ENCODE results near the gene GPR78.

GPR78 gene

DNA sequence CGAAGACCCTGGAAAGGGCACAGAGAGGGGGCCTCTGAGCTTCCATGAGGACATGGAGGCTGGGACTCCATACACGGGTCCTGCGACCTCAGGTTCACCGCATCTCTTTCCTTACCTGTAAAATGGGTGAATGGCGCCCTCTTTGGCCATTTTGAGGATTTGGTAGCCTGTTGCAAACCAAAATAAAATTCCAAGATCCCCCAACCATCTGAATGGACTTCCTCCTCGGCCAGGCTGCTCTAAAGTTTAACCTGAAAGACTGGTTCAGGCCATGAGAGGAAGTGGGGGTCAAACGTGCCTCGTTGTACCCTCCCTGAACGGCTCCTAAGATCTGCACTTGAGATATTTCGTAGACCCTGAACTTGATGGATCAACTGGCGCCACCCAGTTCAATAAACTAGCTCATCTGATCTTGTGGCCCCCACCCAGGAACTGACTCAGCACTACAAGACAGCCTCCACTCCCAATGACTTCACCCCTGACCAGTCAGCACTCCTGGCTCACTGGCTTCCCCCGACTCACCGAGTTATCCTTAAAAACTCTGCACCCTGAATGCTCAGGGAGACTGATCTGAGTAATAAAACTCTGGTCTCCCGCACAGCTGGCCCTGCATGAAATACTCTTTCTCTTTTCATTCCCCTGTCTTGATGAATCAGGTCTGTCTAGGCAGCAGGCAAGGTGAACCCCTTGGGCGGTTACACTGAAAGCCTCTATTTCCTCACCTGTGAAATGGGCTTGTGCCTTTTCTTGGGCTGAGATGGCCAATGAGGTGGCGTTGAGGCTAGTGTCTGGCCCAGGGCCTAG lies 32.9 kb upstream of the GPR78 start:
- no peak for DNase-seq

DNA sequence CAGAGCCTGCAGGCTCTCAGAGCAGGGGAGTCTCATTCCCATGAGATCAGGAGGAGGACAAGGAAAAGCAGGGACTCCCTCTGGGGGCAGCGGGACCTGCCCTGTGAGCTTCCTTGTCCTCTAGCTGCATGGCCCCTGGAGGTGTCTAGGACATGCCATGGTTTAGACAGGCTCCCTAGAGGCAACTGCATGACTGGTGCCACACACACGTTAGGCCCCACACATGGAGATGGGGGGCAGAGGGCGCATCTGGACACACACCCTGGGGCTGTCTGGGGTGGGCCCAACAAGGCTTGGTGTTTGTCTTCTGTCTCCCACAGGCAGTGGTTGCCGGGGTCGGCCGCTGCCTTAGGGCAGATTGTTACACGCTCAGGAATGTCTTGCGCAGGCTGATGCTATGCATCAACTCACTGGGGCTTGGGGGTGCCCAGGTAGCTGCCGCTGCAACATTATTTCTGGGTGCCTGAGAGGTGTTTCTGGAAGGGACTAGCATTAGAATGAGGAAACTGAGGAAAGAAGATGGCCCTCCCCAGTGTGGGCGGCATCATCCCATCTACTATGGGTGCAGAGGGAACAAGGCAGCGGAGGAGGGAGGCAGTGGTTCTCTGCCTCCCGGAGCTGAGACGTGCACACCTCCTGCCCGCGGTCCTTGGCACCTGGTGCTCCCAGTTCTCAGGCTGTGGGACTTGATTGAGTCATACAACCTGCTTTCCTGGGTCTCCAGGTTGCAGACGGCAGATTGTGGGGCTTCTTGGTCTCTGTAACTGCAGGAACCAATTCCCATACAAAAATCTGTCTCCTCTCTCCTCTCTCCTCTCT lies 32.1 kb upstream of the GPR78 start:
- no peak for DNase-seq

DNA sequence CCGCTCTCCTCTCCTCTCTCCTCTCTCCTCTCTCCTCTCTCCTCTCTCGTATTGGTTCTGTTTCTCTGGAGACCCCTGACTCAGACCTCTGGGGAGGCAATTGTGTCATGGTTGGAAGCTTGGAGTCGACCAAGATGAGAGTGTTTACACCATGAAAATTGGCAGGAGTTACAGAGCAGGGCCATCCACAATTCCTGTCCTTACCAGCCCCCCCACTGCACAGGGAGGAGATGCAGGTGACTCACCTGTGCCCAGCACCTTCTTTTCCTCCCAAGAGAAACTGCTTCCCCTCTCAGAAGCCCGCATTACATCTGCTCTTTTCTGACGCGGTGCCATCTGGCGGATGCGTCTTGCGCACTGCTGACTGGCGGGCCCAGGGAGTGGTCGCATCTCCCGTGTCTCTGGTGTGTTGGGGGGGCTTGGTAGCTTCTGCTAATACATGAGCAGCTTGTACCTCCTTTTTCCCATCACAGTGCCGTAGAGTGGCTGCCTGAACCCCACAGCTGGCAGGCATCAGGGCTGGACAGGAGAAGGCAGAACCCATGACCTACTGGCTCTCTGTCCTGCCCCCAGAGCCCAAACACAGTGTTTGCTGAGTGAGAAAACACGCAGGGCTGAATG lies 31.4 kb upstream of the GPR78 start:
- no peak for DNase-seq

DNA sequence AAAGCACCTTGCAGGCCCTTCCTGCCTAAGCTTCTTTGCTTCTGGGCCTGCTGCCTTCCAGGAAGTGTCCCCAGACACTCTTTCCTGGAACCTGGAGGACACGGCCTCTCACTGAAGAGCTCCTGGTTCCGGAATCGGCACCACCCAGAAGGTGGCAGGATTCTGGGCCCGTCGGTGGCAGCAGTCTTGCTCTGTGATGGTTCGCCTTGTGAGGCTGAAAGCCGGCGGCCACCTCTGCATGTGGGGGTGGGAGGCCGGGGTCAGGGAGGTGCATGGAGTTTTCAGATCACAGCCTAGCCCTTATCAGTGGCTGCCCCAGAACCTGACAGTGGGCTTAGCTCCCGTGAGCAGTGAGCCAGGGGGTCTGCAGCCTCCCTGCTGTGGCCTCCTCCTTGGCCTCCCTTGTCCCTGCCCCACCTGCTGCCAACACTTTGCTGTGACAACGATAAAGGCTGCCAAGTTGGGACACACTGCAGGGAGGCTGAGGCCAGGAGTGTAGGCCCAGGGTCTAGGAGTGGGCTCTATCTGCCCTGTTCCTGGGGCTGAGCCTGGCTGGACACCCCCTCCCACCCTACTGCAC lies 30.8 kb upstream of the GPR78 start:
- no peak for DNase-seq

DNA sequence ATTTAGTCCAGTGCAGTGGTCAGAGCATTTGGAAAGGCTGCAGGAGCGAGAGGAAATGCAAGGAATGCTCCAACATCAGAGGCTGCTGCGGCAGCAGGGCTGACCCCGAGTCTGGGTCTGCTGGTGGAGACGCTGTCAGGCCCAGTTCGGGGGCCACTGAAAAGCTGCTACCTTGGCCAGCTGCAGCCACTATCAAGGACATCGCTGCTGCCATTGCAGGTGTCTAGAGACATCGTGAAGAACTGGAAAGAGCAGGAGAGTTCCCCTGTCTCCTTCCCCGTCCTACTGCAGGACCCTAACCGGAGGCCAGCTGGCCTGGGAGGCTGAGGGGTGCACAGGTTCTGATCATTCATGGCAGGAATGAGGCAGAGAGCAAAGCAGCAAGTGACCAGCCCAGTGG lies 29.5 kb upstream of the GPR78 start:
- DNase-seq: no peak

DNA sequence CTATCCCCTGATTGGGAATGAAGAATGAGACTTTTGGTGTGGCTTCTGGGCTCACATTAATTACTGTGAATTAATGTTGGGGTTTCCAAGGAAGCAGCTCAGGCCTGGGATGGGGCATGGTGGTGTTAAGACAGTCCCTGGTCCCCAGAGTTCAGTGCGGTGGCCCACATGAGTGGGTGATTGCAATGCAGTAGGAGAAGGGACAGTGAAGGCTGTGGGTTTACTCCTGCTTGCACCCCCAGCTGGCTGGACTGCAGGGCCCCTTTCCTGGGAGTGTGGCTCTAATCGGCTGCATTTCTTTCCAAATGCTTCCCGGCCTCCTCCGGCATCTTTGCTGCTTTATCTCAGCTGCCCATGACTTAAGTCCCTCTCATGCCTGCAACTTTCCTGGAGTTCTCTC lies 28.2 kb upstream of the GPR78 start:
- no peak for DNase-seq

DNA sequence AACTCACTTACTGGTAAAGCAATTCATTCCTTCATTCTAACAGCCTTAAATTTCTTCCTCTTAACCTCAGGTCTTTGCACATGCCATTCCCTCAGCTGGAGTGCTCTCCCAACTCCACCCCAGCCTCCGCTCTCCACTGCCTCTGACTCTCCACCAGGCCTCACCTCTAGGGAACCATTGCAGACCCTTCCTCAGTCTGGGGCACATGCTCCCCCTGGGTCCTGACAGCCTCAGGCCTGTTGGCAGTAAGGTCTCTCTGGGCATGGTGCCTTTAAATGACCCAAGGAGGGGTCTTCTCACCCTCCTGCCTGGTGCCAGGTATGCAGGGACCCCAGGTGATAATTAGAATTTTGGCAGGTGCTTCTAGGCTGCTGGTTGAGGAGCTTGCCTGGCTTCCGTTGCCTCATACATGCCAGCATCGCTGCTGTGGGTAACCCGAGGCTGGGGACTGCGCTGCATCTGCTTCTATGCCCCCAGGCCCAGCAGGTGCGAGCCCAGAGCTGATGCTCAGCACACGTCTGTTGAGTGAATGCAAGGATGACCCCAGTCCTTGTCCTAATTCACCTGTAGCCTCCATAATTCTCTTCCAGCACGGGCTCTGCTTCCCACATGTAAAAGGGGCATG lies 27.5 kb upstream of the GPR78 start:
- DNase-seq: no peak

DNA sequence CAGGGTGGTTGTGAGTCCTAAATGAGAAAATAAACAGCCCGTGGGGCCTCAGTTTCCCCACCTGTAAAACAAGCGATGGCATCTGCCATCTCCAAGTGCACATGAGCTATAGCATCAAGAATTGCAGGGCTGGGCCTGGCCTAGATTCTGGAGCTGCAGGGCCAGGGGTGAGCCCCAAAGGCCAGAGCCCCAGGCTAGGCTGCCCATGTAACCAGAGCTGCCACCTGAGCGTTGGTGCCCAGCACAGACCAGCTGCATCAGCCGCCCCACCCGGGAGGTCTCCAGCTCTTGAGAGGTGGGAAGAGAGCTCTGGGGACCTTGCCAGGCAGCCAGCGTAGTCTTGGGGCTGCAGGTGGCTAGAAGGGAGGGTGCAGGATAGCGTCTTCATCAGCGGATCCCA lies 27.0 kb upstream of the GPR78 start:
- DNase-seq: no peak

DNA sequence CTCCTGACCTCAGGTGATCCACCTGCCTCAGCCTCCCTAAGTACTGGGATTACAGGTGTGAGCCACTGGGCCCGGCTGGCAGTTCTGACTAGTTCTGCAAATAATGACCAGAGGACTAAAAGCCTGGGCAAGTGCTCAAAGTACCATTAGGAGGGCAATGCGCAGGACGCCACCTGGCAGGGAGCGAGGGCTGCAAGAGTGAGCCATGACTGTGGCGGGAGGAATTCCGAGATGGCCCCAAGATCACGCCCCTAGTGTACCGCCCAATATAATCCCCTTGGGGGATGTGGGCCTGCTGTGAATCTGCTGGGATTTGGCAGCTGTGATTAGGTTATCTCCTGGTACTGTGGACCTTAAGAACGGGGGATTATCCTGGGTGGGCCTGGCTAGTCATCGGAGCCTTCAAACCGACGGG lies 26.2 kb upstream of the GPR78 start:
- DNase-seq: no peak

DNA sequence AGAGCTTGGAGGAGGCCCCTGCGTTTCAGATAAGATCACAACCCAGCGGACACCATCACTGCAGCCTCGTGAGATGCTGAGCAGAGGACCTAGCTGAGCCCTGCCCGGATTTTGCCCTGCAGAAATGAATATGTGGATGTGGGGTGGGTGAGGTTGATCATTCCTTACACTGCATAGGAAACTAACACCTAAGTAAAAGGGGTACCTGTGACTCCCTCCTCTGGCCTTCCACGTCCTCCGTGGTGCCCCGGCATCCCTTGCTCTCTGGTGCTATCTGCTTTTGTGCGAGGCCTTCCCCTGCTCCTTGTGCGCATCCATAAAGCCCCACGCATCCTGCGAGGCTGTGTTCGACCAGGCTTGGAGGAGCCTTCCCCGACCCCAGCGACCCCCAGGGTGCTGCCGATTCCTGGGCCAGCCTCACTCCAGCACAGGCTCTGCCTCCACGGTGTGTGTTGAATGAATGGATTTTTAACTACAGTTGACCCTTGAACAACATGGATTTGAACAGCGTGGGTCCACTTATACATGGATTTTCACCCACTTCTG lies 25.6 kb upstream of the GPR78 start:
- DNase-seq: no peak

DNA sequence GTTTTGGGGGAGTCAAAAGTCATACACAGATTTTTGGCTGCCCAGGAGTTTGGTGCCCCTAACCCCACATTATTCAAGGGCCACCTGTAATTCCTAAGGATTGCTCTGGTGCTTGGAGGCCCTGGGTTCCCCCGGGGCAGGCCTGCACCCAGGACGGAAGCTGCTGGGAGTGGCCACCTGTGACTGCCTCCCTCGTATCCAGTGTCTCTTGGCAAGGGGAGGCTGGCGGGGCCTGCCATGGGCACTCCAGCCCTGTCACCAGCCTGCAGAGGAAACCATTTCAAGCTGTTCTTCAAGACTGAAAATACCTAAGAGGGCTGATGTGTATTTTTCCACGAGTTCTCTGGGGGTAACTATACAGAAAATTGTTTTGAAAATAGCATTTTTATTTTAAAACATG lies 24.5 kb upstream of the GPR78 start:
- no peak for DNase-seq

DNA sequence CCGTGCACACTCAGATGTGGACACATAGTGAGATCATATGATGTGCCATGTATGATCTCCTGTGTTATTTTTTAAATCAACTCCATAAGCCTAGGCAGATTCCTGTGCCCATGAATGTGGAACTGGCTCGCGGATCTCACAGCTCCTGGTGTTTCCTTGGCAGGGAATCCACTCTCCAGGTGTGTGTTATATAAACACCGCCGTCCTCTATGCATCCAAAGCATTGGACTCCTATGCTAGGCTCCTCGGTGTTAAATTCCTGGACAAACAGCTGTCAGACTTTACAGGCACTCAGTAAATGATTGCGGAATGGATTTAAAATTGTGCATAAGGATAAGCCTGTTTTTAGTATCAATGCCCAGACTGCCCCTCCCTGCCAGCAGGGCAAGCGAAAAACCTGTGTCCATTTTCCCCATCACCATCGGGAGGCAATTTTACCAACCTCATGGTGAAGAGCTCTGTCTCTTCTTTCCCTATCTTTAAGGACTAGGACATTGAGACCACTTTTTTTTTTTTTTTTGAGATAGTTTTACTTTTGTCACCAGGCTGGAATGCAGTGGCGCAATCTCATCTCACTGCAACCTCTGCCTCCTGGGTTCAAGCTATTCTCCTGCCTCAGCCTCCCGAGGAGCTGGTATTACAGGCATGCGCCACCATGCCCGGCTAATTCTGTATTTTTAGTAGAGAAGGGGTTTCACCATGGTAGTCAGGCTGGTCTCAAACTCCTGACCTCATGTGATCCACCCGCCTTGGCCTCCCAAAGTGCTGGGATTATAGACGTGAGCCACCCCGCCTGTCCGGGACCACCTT lies 23.6 kb upstream of the GPR78 start:
- DNase-seq: no peak

DNA sequence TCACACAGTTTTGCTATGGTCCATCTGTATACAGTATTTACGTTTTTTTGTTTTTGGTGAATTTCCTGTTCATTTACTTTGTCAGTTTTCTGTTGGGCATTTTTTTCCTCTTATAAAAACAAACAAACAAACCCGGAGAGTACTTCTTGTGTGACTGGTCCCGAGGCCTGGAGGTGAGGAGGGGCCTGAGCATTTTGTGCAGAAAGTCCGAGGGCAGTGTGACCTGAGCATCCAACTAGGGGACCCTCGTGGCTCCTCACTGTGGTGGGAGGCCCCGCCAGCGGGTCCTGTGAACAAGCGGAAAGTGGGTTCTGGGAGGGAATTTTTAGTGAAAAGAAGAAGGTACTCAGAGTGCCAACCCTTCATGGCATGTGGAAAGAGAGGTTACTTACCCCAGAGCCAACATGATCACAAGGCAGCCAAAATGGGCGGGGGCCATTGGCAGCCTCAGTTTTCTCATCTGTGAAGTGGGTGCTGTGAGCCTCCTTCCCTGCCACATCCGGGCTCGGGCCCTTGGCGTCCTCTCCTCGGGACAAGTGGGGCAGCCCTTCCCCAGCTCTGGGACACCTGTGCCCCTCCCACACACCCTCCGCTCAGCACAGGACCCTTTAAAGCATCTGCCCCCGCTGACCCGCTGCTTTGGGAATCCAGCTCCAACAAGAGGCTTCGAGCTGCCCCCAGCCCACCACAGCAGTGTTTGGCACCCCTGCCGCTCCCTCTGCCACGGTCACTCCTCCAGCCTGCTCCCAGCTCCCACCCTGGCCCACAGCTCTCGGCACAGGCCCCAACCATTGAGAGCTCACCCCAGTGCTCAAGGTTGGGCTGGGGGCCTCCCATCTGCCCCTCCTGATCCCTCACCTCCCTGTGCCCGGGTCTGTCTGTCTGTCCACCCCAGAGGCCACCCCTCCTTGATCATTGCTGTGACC lies 22.8 kb upstream of the GPR78 start:
- no peak for DNase-seq

DNA sequence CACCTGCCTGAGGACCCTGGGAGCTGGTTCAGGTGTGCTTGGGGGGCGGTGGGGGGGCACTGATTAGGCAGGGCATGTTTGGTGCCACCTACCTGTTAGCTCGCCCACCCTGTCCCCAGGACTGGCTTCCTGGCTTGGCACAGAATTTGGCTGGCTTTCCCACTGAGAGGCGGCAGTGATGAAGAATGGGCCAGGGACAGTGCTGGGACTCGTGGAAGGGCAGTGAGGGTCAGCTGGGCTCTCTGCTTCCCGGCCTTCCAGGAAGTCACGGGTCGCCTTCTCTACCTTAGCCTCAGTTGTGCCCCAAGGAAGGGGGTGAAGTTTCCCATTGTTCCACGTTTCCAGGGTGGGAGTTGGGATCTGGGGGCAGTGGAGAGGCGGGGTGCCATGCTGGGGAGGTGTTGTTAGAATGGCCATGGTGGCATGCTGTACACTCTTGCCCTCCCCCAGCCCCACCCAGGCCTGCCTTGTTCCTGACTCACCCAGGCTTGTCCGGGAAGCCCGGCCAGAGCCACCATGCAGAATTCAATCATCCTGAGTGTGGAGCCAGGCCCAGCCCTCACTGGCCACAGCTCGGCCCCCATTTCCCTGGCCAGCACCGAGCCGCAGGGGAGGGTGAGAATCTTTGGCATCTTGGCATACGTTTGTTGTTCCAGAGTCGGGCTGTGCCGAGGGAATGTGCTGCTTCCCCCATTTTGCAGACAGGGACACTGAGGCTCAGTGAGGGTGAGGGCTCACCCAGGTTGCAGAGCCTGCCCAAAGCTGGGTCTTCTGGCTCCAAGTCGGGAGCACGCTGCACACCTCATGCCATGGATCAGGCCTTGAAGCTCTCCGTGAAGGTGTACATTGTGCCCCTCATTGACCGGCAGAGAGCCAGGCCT lies 21.9 kb upstream of the GPR78 start:
- no peak for DNase-seq

DNA sequence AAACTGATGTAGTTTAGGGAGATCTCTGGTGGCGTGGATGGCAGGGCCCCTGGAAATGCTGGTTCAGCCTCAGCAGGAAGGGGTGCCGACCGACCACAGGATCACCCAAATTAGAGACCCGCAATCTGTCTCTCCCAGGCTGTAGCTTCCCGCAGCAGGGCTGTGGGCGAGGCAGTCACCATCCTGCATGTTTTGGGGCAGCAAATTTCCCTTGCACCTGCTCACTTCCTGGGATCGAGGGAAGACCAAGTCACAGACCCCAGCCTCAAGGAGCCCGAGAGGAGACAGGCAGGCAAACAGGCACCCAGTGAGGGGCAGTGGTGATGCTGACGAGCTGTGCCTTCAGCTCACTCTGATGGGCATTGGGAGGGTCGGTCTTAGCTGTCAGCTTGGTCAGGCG lies 21.2 kb upstream of the GPR78 start:
- DNase-seq: no peak

DNA sequence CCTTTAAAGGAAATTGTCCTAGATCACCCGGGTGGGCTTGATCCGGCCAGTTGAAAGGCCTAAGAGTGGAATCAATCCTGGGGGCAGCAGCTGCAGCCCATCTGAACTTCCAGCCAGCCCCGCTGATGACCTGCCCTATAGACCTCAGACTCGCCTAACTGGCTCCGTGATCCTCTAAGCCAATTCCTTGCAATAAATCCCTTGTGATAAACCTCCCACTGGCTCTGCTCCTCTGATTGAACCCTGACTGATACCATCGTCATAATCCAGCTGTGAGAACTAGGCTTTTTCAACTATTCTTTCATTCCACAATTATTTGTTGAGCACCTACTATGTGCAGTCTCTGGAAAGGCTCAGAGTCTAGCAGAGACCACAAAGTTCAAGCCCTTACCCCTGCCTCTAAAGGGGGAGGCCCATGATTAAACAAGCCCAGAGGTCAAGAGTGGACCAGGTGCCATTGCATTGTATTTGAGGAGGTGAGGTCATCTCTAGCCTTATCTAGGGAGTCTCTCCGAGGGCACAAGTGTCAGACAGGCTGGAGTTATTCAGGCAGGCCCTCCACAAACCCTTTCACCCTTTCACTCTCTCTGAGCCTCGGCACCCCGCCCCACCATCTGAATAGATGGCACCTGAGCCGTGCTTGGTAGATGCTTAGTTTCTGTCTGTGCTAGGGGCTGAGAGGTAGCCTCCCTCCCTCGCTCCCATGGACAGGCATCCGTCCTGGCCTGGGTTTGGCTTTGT lies 20.5 kb upstream of the GPR78 start:
- no peak for DNase-seq

DNA sequence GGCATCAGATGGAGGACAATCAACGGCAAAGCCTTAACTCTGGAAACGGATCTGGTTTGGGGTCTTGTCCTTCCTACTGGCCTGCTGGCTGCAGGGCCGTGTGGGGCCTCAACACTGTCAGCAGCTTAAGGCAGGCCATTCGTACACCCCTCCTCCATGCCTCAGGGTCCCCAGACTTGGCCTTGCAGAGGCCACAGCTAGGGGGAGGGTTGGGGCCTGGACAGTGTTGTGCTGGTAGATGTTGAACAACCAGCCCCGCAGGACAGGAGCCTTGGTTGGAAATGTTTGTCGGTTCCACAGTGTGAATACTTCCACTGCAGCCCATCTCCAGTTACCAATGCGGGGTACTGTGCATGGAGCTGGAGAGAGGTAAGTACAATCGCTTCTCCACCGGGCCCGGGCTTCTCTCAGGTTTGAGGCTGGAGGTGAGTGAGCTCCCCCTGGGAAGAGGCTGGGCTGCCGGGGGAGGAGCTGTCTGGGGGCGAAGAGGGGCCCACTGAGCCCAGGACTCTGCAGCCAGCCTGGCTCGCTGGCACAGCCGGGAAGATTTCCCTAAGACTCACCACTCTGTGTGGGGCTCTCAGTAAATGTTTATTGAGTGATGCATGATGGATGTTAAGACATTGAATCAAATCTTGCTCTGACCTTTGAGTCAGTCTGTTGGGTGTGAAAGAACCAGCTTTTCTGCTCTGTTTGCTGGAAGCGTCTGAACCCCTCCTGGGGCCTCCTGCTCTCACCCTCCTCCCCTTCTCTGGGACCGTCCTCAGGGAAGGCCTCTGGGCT lies 19.7 kb upstream of the GPR78 start:
- DNase-seq: no peak

DNA sequence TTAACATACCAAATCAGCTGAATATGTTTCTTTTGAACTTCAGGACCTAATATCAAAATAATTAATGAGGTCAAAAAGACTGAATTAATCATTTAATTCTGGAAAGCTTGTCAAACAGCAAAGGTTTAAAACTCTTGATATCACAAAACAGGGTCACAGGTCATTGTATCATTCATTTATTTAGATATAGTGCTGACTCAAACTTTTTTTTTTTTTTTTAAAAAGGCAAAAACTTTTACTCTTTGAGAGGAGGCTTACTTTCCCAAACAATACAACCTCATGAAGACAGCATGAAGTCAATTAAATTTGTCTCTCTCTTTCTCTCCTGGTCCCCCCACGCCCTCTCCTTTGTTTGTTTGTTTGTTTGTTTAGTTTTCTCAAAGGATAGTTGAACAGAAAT lies 15.6 kb upstream of the GPR78 start:
- DNase-seq: no peak
